PFSK-1 (cell line): ENCODE results near the gene DSTN.

Experiments used
- FOXP2 ChIP-seq: optimal IDR thresholded peaks from 2 replicates; pipeline ENCODE3; 2011; ENCODE audit warnings: borderline replicate concordance, control low read depth, inconsistent platforms; ENCODE audit not compliant: insufficient read depth; ENCODE audit errors: extremely low read length, extremely low read depth
- POLR2AphosphoS5 ChIP-seq: IDR thresholded peaks from 2 replicates; pipeline ENCODE4 v1.6.1; 2012; ENCODE audit warnings: low read depth, mild to moderate bottlenecking, control low read depth, low read length, moderate library complexity
- TAF1 ChIP-seq: IDR thresholded peaks from 2 replicates; pipeline ENCODE4 v1.6.1; 2012; ENCODE audit warnings: low read length, control low read depth, borderline replicate concordance; ENCODE audit not compliant: insufficient read depth

- TF ChIP-seq POLR2AphosphoS5 (no peak), TAF1 (no peak), FOXP2 (no peak)
These were observed 32.6 kb downstream of the DSTN start for GRCh38 chr20:17602493-17602892.
